NT2/D1 (cell line): ENCODE data around the gene FBLN1.

Source experiments
- DNase-seq: peaks from one replicate; pipeline ENCODE4 v3.0.0-alpha.2; 2011; ENCODE audit warnings: low read depth, low spot score
- H3K27me3 ChIP-seq: 2 replicates; pipeline ENCODE4 v1.6.0; 2011; ENCODE audit warnings: mild to moderate bottlenecking; ENCODE audit not compliant: insufficient read length, insufficient read depth
- H3K36me3 ChIP-seq: 2 replicates; pipeline ENCODE4 v1.6.1; 2011; ENCODE audit warnings: mild to moderate bottlenecking, low read length, mixed read lengths; ENCODE audit not compliant: insufficient read depth, insufficient read length
- H3K4me1 ChIP-seq: 2 replicates; pipeline ENCODE4 v1.5.1; 2011; ENCODE audit not compliant: insufficient read depth, insufficient read length
- H3K4me3 ChIP-seq: 2 replicates; pipeline ENCODE4 v1.5.1; 2011; ENCODE audit warnings: low read depth; ENCODE audit not compliant: insufficient read length
- H3K9ac ChIP-seq: 2 replicates; pipeline ENCODE4 v1.6.0; 2011; ENCODE audit warnings: low read depth; ENCODE audit not compliant: insufficient read length
- H3K9me3 ChIP-seq: 2 replicates; pipeline ENCODE4 v1.5.1; 2011; ENCODE audit warnings: mild to moderate bottlenecking, low read length; ENCODE audit not compliant: insufficient read depth
- SUZ12 ChIP-seq: IDR thresholded peaks from 2 replicates; pipeline ENCODE4 v1.6.1; 2011; ENCODE audit not compliant: insufficient read length, insufficient read depth; ENCODE audit errors: extremely low read depth
- YY1 ChIP-seq: IDR thresholded peaks from 2 replicates; pipeline ENCODE4 v1.6.1; 2011; ENCODE audit not compliant: insufficient read length, insufficient read depth
- ZNF274 ChIP-seq: IDR thresholded peaks from 2 replicates; pipeline ENCODE4 v1.6.1; 2011; ENCODE audit warnings: mild to moderate bottlenecking, low read depth, low read length

The FBLN1 gene

GRCh38 chr22:45626198-45626651 is 123.5 kb downstream of the FBLN1 start:
- TF ChIP-seq YY1 (no peak), ZNF274 (no peak), SUZ12 (no peak)
- Histone ChIP-seq H3K9me3 (no peaks in the 10 kb centered on the region), H3K9ac (no peak overlapping the region), H3K4me1 (no peaks in the 10 kb centered on the region), H3K4me3 (no peak overlapping the region), H3K36me3 (no peaks in the 10 kb centered on the region), H3K27me3 (no peaks in the 10 kb centered on the region)
- DNase-seq = no peak

GRCh38 chr22:45627489-45628233 is 125.0 kb downstream of the FBLN1 start:
- Histone ChIP-seq H3K27me3 (peaks cover 7% of the 10 kb centered on the region), H3K4me3 (no peak overlapping the region), H3K36me3 (no peaks in the 10 kb centered on the region), H3K9ac (no peak overlapping the region), H3K9me3 (no peaks in the 10 kb centered on the region), H3K4me1 (peaks cover 2% of the 10 kb centered on the region)
- DNase-seq = no peak
- no peak for TF ChIP-seq YY1
- TF ChIP-seq SUZ12 = no peak
- TF ChIP-seq ZNF274 = no peak

- H3K4me1 ChIP-seq = peaks cover 5% of the 10 kb centered on the region
- H3K9ac ChIP-seq = no peak overlapping the region
- H3K27me3 ChIP-seq = peaks cover 7% of the 10 kb centered on the region
- no peak overlapping the region for H3K4me3 ChIP-seq
- no peaks in the 10 kb centered on the region for H3K9me3 ChIP-seq
- H3K36me3 ChIP-seq = no peaks in the 10 kb centered on the region
- TF ChIP-seq ZNF274 = no peak
- no peak for TF ChIP-seq YY1
- TF ChIP-seq SUZ12 = no peak
- peak; percentile 49 for DNase-seq
Observed at GRCh38 chr22:45628515-45628914, 125.8 kb downstream of the FBLN1 start.

GRCh38 chr22:45629469-45630089 is 126.9 kb downstream of the FBLN1 start:
- no peaks in the 10 kb centered on the region for H3K36me3 ChIP-seq
- DNase-seq = no peak
- H3K4me3 ChIP-seq = no peak overlapping the region
- no peaks in the 10 kb centered on the region for H3K9me3 ChIP-seq
- no peak overlapping the region for H3K9ac ChIP-seq
- H3K27me3 ChIP-seq = peaks cover 7% of the 10 kb centered on the region
- TF ChIP-seq YY1 = no peak
- peaks cover 5% of the 10 kb centered on the region for H3K4me1 ChIP-seq

GRCh38 chr22:45630436-45630835 is 127.8 kb downstream of the FBLN1 start:
- TF ChIP-seq ZNF274 (no peak), YY1 (no peak), SUZ12 (no peak)
- H3K9me3 ChIP-seq = no peaks in the 10 kb centered on the region
- no peaks in the 10 kb centered on the region for H3K36me3 ChIP-seq
- H3K4me3 ChIP-seq = no peak overlapping the region
- DNase-seq = no peak
- H3K27me3 ChIP-seq = peaks cover 7% of the 10 kb centered on the region
- no peak overlapping the region for H3K9ac ChIP-seq
- H3K4me1 ChIP-seq = peaks cover 5% of the 10 kb centered on the region

GRCh38 chr22:45631140-45631840 is 128.6 kb downstream of the FBLN1 start:
- TF ChIP-seq SUZ12 (no peak), YY1 (no peak), ZNF274 (no peak)
- Histone ChIP-seq H3K36me3 (no peaks in the 10 kb centered on the region), H3K9ac (no peak overlapping the region), H3K27me3 (peaks cover 7% of the 10 kb centered on the region), H3K9me3 (no peaks in the 10 kb centered on the region), H3K4me1 (peaks cover 5% of the 10 kb centered on the region), H3K4me3 (no peak overlapping the region)
- DNase-seq = peak; percentile 55

GRCh38 chr22:45631841-45632238 is 129.2 kb downstream of the FBLN1 start:
- no peak for TF ChIP-seq ZNF274
- TF ChIP-seq SUZ12 = no peak
- H3K36me3 ChIP-seq = no peaks in the 10 kb centered on the region
- H3K9me3 ChIP-seq = no peaks in the 10 kb centered on the region
- no peak overlapping the region for H3K9ac ChIP-seq
- peaks cover 7% of the 10 kb centered on the region for H3K27me3 ChIP-seq
- no peak for DNase-seq
- peaks cover 5% of the 10 kb centered on the region for H3K4me1 ChIP-seq
- no peak overlapping the region for H3K4me3 ChIP-seq
